Heart left ventricle (tissue), 13 donors: ENCODE measurements around the gene DHH.

ENCODE experiments used
- CTCF ChIP-seq, 12 donors: fragments of 200-600 bp; sonication (generic) in 4 of 12; IDR thresholded peaks; one replicate each; pipeline versions ENCODE4 v1.5.0 to v1.8.0; 2018 to 2022; ENCODE audit warnings: antibody characterized with exemption in 12 of 12, mild to moderate bottlenecking in 5 of 12
- POLR2A ChIP-seq, 2 donors: fragments of 450-650 bp; IDR thresholded peaks; one replicate each; pipeline ENCODE4 v1.6.1; 2017; ENCODE audit warnings: antibody characterized with exemption in 2 of 2, mild to moderate bottlenecking in 2 of 2, moderate library complexity in 2 of 2
- donor health status: ischemic (EF 13 %, LVEDD 7.1; RV severe dilation, severe dysfunction).
- donor health status: DM: no; HTN: yes; CAD: no.
- donor health status: DM: no; HTN: no; CAD: no.
- donor health status: ischemic (EF 25% LVEDD 6.9; RV normal size, moderate dysfunction).
- donor health status: ischemic (EF 25% LVEDD 5.7; RV mildly dilated, moderate dysfunction).
- donor health status: ischemic (EF 35%, LVEDD 5.7; RV mildly dilated, moderate dysfunction).
- donor health status: nonischemic (EF 11% LVEDD 7.7; RV severe dilation, severe dysfunction).
- donor health status: DM: yes; HTN: yes; CAD: no.
- donor health status: PGD.
- donor health status: ischemic (EF 29% LVEDD 5.4; RV normal size, mild dysfunction).
- donor health status: nonischemic (EF 23%, LVEDD 6.1; RV moderate dilation, normal function).

- TF ChIP-seq CTCF (IDR thresholded peaks at IDR 0.05) (no peak), POLR2A (IDR thresholded peaks at IDR 0.05) (no peak)
These were observed 40.1 kb downstream of the DHH start for GRCh38 chr12:49054524-49054923.
